BJ (cell line): ENCODE results near the gene LY6G5C. TPM values are rescaled to one million over a fixed set of nuclear protein-coding genes. Genes with fewer than 3 reads are reported as not detected.

ENCODE experiments used
- CTCF ChIA-PET: fragments of 350-600 bp; formaldehyde crosslinking; extraction: SDS; loops from one replicate; lab custom pipeline; 2021; ENCODE audit warnings: antibody characterized with exemption, inconsistent platforms; lab: Yijun Ruan, JAX
- POLR2A ChIA-PET: fragments of 300-600 bp; sonication (Branson Sonifier 250); formaldehyde crosslinking; extraction: SDS; loops from one replicate; lab custom pipeline; 2021; ENCODE audit warnings: antibody characterized with exemption; lab: Charles Lee
- DNase-seq: peaks from one replicate; pipeline ENCODE4 v3.0.0-alpha.2; 2011; ENCODE audit warnings: low read depth
- H3K27me3 ChIP-seq: 2 replicates; pipeline ENCODE4 v1.6.0; 2011; ENCODE audit warnings: low read length; ENCODE audit not compliant: control insufficient read depth, insufficient read depth
- H3K36me3 ChIP-seq: 2 replicates; pipeline ENCODE4 v1.5.1; 2011; ENCODE audit warnings: low read length; ENCODE audit not compliant: control insufficient read depth, insufficient read depth
- H3K4me3 ChIP-seq: 2 replicates; pipeline ENCODE4 v1.5.1; 2011; ENCODE audit warnings: low read depth, mild to moderate bottlenecking, control low read depth, low read length
- CTCF ChIP-seq: IDR thresholded peaks from 2 replicates; pipeline ENCODE4 v1.5.1; 2011; ENCODE audit warnings: low read depth, mild to moderate bottlenecking, control low read depth, inconsistent platforms, low read length, moderate library complexity; ENCODE audit not compliant: insufficient read depth
- polyA plus RNA-seq: library from polyadenylated mRNA; depleted of rRNA; stranded (reverse); fragments of >200 nt; gene quantifications from 2 replicates; pipeline ENCODE4 v1.2.3, GENCODE V29; 2011

The LY6G5C gene
- polyA plus RNA-seq, 1 experiment: 3.6 TPM

- no peak overlapping the region for H3K4me3 ChIP-seq
- no peak for TF ChIP-seq CTCF
- H3K36me3 ChIP-seq: peaks cover 18% of the 10 kb centered on the region
- ChIA-PET POLR2A (no interaction called here), CTCF (interaction anchor here (0.7 to 3.1 kb wide), 2 partner anchors 54 to 146 kb away, joined by 3 to 11 read pairs; no protein-coding TSS in a partner anchor)
- no peaks in the 10 kb centered on the region for H3K27me3 ChIP-seq
- no peak for DNase-seq
Measured at GRCh38 chr6:31683591-31683990, 2.7 kb upstream of the LY6G5C start.

GRCh38 chr6:31681135-31681671 lies 336 bp upstream of the LY6G5C start:
- peak; percentile 48 for TF ChIP-seq CTCF
- H3K4me3 ChIP-seq: peak overlapping the region; percentile 39
- no peak for DNase-seq
- no peaks in the 10 kb centered on the region for H3K27me3 ChIP-seq
- peaks cover 6% of the 10 kb centered on the region for H3K36me3 ChIP-seq
- POLR2A ChIA-PET: interaction anchor here (0.6 kb wide), 1 partner anchor 160 kb away, joined by 3 read pairs; no protein-coding TSS in a partner anchor
- CTCF ChIA-PET: interaction anchor here (0.7 to 3.2 kb wide), 15 partner anchors 10 to 271 kb away, joined by 3 to 15 read pairs (median 4); partner anchors contain the start of genes ABHD16A, CLIC1 and LSM2

- no peak for DNase-seq
- no peak for TF ChIP-seq CTCF
- CTCF ChIA-PET: no interaction called here
- no peaks in the 10 kb centered on the region for H3K27me3 ChIP-seq
- no peak overlapping the region for H3K4me3 ChIP-seq
- POLR2A ChIA-PET: no interaction called here
- peaks cover 3% of the 10 kb centered on the region; the same call in 1 of the 2 replicates for H3K36me3 ChIP-seq
Measured at GRCh38 chr6:31677955-31678354, 2.9 kb downstream of the LY6G5C start.

- no peak overlapping the region for H3K4me3 ChIP-seq
- ChIA-PET CTCF (interaction anchor here (1.0 kb wide), 1 partner anchor 276 kb away, joined by 3 read pairs; no protein-coding TSS in a partner anchor), POLR2A (no interaction called here)
- no peak for DNase-seq
- H3K27me3 ChIP-seq: no peaks in the 10 kb centered on the region
- H3K36me3 ChIP-seq: peaks cover 6% of the 10 kb centered on the region; the same call in 1 of the 2 replicates
- no peak for TF ChIP-seq CTCF
Measured at GRCh38 chr6:31676904-31677303, 4.0 kb downstream of the LY6G5C start.

- ChIA-PET CTCF (interaction anchor here (1.0 kb wide), 1 partner anchor 276 kb away, joined by 3 read pairs; no protein-coding TSS in a partner anchor), POLR2A (no interaction called here)
- Histone ChIP-seq H3K4me3 (no peak overlapping the region), H3K27me3 (no peaks in the 10 kb centered on the region), H3K36me3 (peaks cover 9% of the 10 kb centered on the region; the same call in 1 of the 2 replicates)
- no peak for DNase-seq
- TF ChIP-seq CTCF: no peak
Measured at GRCh38 chr6:31676322-31676903, 4.5 kb downstream of the LY6G5C start.
